Lower leg skin (tissue), 3 donors: ENCODE measurements around the gene SMOC2.

Experiments used
- POLR2A ChIP-seq, 2 donors: fragments of 450-650 bp; IDR thresholded peaks; one replicate each; pipeline ENCODE4 v1.6.1; 2016 to 2017; ENCODE audit warnings: antibody characterized with exemption in 2 of 2, mild to moderate bottlenecking in 1 of 2, moderate library complexity in 1 of 2
- TF ChIP-seq, protein P1 (sequence below), 3 donors: fragments of 450-650 bp; IDR thresholded peaks; one replicate each; pipeline ENCODE4 v1.5.1; 2016; ENCODE audit warnings: antibody characterized with exemption in 3 of 3, mild to moderate bottlenecking in 3 of 3, moderate library complexity in 2 of 3

DNA sequence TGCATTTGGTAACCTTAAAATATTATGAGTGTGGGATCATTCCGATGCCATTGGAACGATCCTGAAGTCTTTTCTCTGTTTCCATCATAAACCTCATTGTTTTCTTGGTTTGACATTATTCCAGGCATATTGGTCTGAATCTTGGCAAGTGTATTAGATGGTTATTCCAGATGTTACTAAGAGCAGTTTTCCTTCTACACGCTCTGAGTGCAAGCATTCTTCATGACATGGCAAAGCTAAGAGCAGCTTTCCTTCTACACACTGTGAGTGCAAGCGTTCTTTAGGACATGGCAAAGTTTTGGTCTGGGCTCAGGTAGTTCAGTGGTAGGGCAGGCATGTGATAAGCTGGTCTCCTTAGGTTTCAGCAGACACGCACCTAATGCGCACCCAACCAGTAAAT lies 53.0 kb downstream of the SMOC2 start:
- TF ChIP-seq, protein P1, sequence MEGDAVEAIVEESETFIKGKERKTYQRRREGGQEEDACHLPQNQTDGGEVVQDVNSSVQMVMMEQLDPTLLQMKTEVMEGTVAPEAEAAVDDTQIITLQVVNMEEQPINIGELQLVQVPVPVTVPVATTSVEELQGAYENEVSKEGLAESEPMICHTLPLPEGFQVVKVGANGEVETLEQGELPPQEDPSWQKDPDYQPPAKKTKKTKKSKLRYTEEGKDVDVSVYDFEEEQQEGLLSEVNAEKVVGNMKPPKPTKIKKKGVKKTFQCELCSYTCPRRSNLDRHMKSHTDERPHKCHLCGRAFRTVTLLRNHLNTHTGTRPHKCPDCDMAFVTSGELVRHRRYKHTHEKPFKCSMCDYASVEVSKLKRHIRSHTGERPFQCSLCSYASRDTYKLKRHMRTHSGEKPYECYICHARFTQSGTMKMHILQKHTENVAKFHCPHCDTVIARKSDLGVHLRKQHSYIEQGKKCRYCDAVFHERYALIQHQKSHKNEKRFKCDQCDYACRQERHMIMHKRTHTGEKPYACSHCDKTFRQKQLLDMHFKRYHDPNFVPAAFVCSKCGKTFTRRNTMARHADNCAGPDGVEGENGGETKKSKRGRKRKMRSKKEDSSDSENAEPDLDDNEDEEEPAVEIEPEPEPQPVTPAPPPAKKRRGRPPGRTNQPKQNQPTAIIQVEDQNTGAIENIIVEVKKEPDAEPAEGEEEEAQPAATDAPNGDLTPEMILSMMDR (IDR thresholded peaks at IDR 0.05) = no peak
- TF ChIP-seq POLR2A (IDR thresholded peaks at IDR 0.05) = no peak
